PC-9 (cell line): ENCODE results near the gene CCDC91.

Experiments used
- EZH2 ChIP-seq: fragments of 200-600 bp; sonication (generic); IDR thresholded peaks from 2 replicates; pipeline ENCODE4 v1.8.0; 2017; ENCODE audit warnings: antibody characterized with exemption, low read depth
- TF ChIP-seq, protein P1 (sequence below): fragments of 200-600 bp; sonication (generic); conservative IDR thresholded peaks from 2 replicates; pipeline ENCODE4 v1.6.1; 2017; ENCODE audit warnings: mixed run types, antibody characterized with exemption, mild to moderate bottlenecking, moderate library complexity

DNA sequence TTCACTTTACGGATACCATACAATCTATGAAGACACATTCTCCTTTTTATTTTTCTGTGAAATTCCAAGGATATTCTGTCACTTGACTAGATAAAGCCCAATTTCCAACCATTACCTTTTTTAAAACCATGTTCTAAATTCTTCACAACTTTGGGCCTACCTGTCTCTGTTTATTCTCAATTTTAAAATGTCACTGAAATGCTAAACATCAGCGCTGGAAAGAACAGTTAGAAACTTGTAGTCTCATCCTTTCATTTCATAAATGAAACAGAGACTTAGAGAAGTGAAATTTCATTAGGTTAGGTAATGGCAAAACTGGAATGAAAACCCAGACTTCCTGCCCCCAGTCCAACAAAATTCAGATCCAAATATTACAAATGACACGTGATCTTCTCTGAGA lies 396.2 kb downstream of the CCDC91 start:
- TF ChIP-seq, protein P1, sequence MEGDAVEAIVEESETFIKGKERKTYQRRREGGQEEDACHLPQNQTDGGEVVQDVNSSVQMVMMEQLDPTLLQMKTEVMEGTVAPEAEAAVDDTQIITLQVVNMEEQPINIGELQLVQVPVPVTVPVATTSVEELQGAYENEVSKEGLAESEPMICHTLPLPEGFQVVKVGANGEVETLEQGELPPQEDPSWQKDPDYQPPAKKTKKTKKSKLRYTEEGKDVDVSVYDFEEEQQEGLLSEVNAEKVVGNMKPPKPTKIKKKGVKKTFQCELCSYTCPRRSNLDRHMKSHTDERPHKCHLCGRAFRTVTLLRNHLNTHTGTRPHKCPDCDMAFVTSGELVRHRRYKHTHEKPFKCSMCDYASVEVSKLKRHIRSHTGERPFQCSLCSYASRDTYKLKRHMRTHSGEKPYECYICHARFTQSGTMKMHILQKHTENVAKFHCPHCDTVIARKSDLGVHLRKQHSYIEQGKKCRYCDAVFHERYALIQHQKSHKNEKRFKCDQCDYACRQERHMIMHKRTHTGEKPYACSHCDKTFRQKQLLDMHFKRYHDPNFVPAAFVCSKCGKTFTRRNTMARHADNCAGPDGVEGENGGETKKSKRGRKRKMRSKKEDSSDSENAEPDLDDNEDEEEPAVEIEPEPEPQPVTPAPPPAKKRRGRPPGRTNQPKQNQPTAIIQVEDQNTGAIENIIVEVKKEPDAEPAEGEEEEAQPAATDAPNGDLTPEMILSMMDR = no peak
- TF ChIP-seq EZH2 = no peak
